ENCODE data around the gene NLGN1.

DNA sequence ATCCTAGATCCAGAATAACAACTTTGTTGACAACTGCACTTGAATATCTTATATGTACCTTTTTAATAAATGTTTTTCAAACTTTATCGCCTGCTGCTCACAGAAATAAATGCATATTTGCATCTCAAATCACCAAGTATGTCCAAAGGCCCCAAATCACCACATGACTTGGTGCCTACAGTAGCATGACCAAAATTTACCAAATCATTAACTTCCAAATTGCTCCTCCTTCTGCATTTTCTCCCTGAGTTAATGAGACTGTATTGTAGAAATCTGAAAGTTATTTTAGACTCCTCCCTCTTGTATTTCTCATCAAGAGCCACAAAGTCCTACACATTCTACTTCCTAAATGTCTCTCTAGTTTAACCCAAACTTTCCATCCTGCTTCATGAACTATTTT is 826.1 kb downstream of the NLGN1 start:
- no peak for TF ChIP-seq GLIS3 (CRISPR knock-in tag; IDR thresholded peaks at IDR 0.05)
- TF ChIP-seq, protein P1, sequence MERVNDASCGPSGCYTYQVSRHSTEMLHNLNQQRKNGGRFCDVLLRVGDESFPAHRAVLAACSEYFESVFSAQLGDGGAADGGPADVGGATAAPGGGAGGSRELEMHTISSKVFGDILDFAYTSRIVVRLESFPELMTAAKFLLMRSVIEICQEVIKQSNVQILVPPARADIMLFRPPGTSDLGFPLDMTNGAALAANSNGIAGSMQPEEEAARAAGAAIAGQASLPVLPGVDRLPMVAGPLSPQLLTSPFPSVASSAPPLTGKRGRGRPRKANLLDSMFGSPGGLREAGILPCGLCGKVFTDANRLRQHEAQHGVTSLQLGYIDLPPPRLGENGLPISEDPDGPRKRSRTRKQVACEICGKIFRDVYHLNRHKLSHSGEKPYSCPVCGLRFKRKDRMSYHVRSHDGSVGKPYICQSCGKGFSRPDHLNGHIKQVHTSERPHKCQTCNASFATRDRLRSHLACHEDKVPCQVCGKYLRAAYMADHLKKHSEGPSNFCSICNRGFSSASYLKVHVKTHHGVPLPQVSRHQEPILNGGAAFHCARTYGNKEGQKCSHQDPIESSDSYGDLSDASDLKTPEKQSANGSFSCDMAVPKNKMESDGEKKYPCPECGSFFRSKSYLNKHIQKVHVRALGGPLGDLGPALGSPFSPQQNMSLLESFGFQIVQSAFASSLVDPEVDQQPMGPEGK (CRISPR knock-in tag; IDR thresholded peaks at IDR 0.05; ENCODE audit: borderline replicate concordance) = no peak
- TF ChIP-seq, protein P2, sequence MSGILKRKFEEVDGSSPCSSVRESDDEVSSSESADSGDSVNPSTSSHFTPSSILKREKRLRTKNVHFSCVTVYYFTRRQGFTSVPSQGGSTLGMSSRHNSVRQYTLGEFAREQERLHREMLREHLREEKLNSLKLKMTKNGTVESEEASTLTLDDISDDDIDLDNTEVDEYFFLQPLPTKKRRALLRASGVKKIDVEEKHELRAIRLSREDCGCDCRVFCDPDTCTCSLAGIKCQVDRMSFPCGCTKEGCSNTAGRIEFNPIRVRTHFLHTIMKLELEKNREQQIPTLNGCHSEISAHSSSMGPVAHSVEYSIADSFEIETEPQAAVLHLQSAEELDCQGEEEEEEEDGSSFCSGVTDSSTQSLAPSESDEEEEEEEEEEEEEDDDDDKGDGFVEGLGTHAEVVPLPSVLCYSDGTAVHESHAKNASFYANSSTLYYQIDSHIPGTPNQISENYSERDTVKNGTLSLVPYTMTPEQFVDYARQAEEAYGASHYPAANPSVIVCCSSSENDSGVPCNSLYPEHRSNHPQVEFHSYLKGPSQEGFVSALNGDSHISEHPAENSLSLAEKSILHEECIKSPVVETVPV (CRISPR knock-in tag; IDR thresholded peaks at IDR 0.05) = no peak

Measured in SK-N-SH treated with all-trans-retinoic acid at 6 μM for 48 hours (cell line).